ENCODE measurements around the gene CSNK1G3.

Gene CSNK1G3

GRCh38 chr5:123557907-123558306 is 45.9 kb downstream of the CSNK1G3 start:
- DNase-seq = no peak

GRCh38 chr5:123558762-123559433 is 46.9 kb downstream of the CSNK1G3 start:
- DNase-seq = no peak

- no peak for DNase-seq
Measured at GRCh38 chr5:123559434-123559775, 47.4 kb downstream of the CSNK1G3 start.

GRCh38 chr5:123561230-123561629 is 49.3 kb downstream of the CSNK1G3 start:
- no peak for DNase-seq

- no peak for DNase-seq
Measured at GRCh38 chr5:123571927-123572326, 60.0 kb downstream of the CSNK1G3 start.

GRCh38 chr5:123578390-123578789 is 66.4 kb downstream of the CSNK1G3 start:
- DNase-seq = no peak

- no peak for DNase-seq
Measured at GRCh38 chr5:123579410-123579809, 67.4 kb downstream of the CSNK1G3 start.

- DNase-seq = no peak
Measured at GRCh38 chr5:123582550-123583285, 70.7 kb downstream of the CSNK1G3 start.

GRCh38 chr5:123585871-123586270 is 73.9 kb downstream of the CSNK1G3 start:
- DNase-seq = no peak

- no peak for DNase-seq
Measured at GRCh38 chr5:123594434-123594833, 82.5 kb downstream of the CSNK1G3 start.

GRCh38 chr5:123597018-123597417 is 85.0 kb downstream of the CSNK1G3 start:
- no peak for DNase-seq

GRCh38 chr5:123598028-123598689 is 86.2 kb downstream of the CSNK1G3 start:
- DNase-seq = no peak

- peak in 1 of 51 donors; percentile 8 for DNase-seq
Measured at GRCh38 chr5:123599171-123599570, 87.2 kb downstream of the CSNK1G3 start.

- no peak for DNase-seq
Measured at GRCh38 chr5:123601610-123602009, 89.6 kb downstream of the CSNK1G3 start.

GRCh38 chr5:123605822-123606221 is 93.8 kb downstream of the CSNK1G3 start:
- no peak for DNase-seq

GRCh38 chr5:123610209-123610608 is 98.2 kb downstream of the CSNK1G3 start:
- no peak for DNase-seq

GRCh38 chr5:123610665-123611405 is 98.9 kb downstream of the CSNK1G3 start:
- DNase-seq = peak in 3 of 51 donors; percentile 14 to 53 (median 22)

- no peak for DNase-seq
Measured at GRCh38 chr5:123611406-123611709, 99.4 kb downstream of the CSNK1G3 start.

- DNase-seq = no peak
Measured at GRCh38 chr5:123617561-123617960, 105.6 kb downstream of the CSNK1G3 start.

- DNase-seq = no peak
Measured at GRCh38 chr5:123626051-123626450, 114.1 kb downstream of the CSNK1G3 start.

GRCh38 chr5:123628860-123629544 is 117.0 kb downstream of the CSNK1G3 start:
- no peak for DNase-seq

- no peak for DNase-seq
Measured at GRCh38 chr5:123636006-123636405, 124.0 kb downstream of the CSNK1G3 start.

All from hypothalamus (tissue), 51 donors.